DOHH2 (cell line): ENCODE results near the gene PCSK7.

Source experiments
- EZH2phosphoT487 ChIP-seq: fragments of 200-600 bp; sonication (generic); IDR thresholded peaks from 2 replicates; pipeline ENCODE4 v1.6.1; 2017; ENCODE audit warnings: borderline replicate concordance, mild to moderate bottlenecking, antibody characterized with exemption, low read length, moderate library complexity, mixed read lengths
- TF ChIP-seq, protein P1 (sequence below): fragments of 200-600 bp; sonication (generic); IDR thresholded peaks from one replicate; pipeline ENCODE4 v1.5.1; 2014; ENCODE audit warnings: antibody characterized with exemption, mild to moderate bottlenecking, low read depth, low read length; ENCODE audit not compliant: poor library complexity, severe bottlenecking

DNA sequence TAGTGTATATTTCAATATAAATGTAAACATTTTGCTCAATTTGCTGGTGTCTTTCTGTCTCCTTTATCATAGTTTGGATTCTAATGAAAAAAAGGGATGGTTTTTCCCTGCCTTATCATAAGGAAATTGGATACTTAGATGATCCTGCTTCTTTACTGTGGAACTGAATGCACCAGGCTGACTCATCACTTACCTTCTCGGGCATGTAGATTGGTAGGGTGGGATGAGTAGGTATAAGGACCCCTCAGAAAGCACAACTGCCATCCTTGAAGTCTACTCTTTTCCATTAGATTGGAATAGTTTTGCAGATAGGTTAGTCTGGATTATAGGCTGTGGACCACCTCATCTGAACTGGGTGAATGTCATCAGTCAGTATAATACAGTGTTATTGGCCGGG lies 60.9 kb downstream of the PCSK7 start:
- TF ChIP-seq, protein P1, sequence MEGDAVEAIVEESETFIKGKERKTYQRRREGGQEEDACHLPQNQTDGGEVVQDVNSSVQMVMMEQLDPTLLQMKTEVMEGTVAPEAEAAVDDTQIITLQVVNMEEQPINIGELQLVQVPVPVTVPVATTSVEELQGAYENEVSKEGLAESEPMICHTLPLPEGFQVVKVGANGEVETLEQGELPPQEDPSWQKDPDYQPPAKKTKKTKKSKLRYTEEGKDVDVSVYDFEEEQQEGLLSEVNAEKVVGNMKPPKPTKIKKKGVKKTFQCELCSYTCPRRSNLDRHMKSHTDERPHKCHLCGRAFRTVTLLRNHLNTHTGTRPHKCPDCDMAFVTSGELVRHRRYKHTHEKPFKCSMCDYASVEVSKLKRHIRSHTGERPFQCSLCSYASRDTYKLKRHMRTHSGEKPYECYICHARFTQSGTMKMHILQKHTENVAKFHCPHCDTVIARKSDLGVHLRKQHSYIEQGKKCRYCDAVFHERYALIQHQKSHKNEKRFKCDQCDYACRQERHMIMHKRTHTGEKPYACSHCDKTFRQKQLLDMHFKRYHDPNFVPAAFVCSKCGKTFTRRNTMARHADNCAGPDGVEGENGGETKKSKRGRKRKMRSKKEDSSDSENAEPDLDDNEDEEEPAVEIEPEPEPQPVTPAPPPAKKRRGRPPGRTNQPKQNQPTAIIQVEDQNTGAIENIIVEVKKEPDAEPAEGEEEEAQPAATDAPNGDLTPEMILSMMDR: no peak
- TF ChIP-seq EZH2phosphoT487: no peak
